ACC112 (cell line): ENCODE results near the gene RPUSD4.

Experiments
- H2AFZ ChIP-seq: fragments of 200-600 bp; sonication (generic); one replicate; pipeline ENCODE4 v1.6.0; 2017; ENCODE audit warnings: antibody characterized with exemption, low read length; ENCODE audit not compliant: unreplicated experiment
- H3K27ac ChIP-seq: fragments of 200-600 bp; sonication (generic); 2 replicates; pipeline ENCODE4 v1.5.1; 2014; ENCODE audit warnings: low read depth, mild to moderate bottlenecking, antibody characterized with exemption, low read length, moderate library complexity
- H3K27me3 ChIP-seq: fragments of 200-600 bp; sonication (generic); 2 replicates; pipeline ENCODE4 v1.6.1; 2014; ENCODE audit warnings: mild to moderate bottlenecking, antibody characterized with exemption, low read length, moderate library complexity, mixed read lengths; ENCODE audit not compliant: insufficient read depth
- H3K36me3 ChIP-seq: fragments of 200-600 bp; sonication (generic); 2 replicates; pipeline ENCODE4 v1.6.1; 2016; ENCODE audit warnings: mild to moderate bottlenecking, antibody characterized with exemption, low read length, moderate library complexity, mixed read lengths; ENCODE audit not compliant: insufficient read depth
- H3K4me1 ChIP-seq: fragments of 200-600 bp; sonication (generic); one replicate; pipeline ENCODE4 v1.6.1; 2016; ENCODE audit warnings: low read length, mixed read lengths; ENCODE audit not compliant: insufficient read depth, unreplicated experiment, control insufficient read depth
- H3K4me3 ChIP-seq: fragments of 200-600 bp; sonication (generic); 2 replicates; pipeline ENCODE4 v1.5.1; 2014; ENCODE audit warnings: mild to moderate bottlenecking, low read depth, low read length
- H3K79me2 ChIP-seq: fragments of 200-600 bp; sonication (generic); one replicate; pipeline ENCODE4 v1.6.0; 2016; ENCODE audit warnings: low read length; ENCODE audit not compliant: control insufficient read depth, unreplicated experiment, insufficient read depth

The RPUSD4 gene

GRCh38 chr11:126165311-126165720 is 46.1 kb downstream of the RPUSD4 start:
- Histone ChIP-seq H2AFZ (no peak overlapping the region), H3K4me1 (peaks cover 8% of the 10 kb centered on the region), H3K27ac (no peak overlapping the region), H3K4me3 (no peak overlapping the region), H3K79me2 (no peaks in the 10 kb centered on the region), H3K27me3 (peaks cover 14% of the 10 kb centered on the region; the same call in 1 of the 2 replicates), H3K36me3 (no peaks in the 10 kb centered on the region)

GRCh38 chr11:126164781-126165180 is 46.7 kb downstream of the RPUSD4 start:
- Histone ChIP-seq H2AFZ (no peak overlapping the region), H3K27me3 (peaks cover 14% of the 10 kb centered on the region; the same call in 1 of the 2 replicates), H3K79me2 (no peaks in the 10 kb centered on the region), H3K4me1 (peaks cover 8% of the 10 kb centered on the region), H3K36me3 (no peaks in the 10 kb centered on the region), H3K4me3 (no peak overlapping the region), H3K27ac (no peak overlapping the region)

GRCh38 chr11:126163779-126164178 is 47.7 kb downstream of the RPUSD4 start:
- Histone ChIP-seq H3K4me1 (peaks cover 8% of the 10 kb centered on the region), H3K27ac (no peak overlapping the region), H3K27me3 (peaks cover 14% of the 10 kb centered on the region; the same call in 1 of the 2 replicates), H3K36me3 (no peaks in the 10 kb centered on the region), H2AFZ (no peak overlapping the region), H3K79me2 (no peaks in the 10 kb centered on the region), H3K4me3 (no peak overlapping the region)

GRCh38 chr11:126163074-126163700 is 48.3 kb downstream of the RPUSD4 start:
- no peaks in the 10 kb centered on the region for H3K36me3 ChIP-seq
- no peak overlapping the region for H3K4me3 ChIP-seq
- H3K79me2 ChIP-seq, result no peaks in the 10 kb centered on the region
- H3K27ac ChIP-seq, result no peak overlapping the region
- peaks cover 14% of the 10 kb centered on the region; the same call in 1 of the 2 replicates for H3K27me3 ChIP-seq
- H3K4me1 ChIP-seq, result peaks cover 8% of the 10 kb centered on the region
- no peak overlapping the region for H2AFZ ChIP-seq

- Histone ChIP-seq H3K27ac (no peak overlapping the region), H2AFZ (no peak overlapping the region), H3K27me3 (peaks cover 9% of the 10 kb centered on the region; the same call in 1 of the 2 replicates), H3K79me2 (no peaks in the 10 kb centered on the region), H3K4me1 (peaks cover 8% of the 10 kb centered on the region), H3K36me3 (no peaks in the 10 kb centered on the region), H3K4me3 (no peak overlapping the region)
Measured at GRCh38 chr11:126162306-126163030, 49.0 kb downstream of the RPUSD4 start.

- H3K79me2 ChIP-seq, result no peaks in the 10 kb centered on the region
- peaks cover 8% of the 10 kb centered on the region for H3K4me1 ChIP-seq
- H2AFZ ChIP-seq, result no peak overlapping the region
- no peaks in the 10 kb centered on the region for H3K27me3 ChIP-seq
- H3K36me3 ChIP-seq, result no peaks in the 10 kb centered on the region
- H3K27ac ChIP-seq, result no peak overlapping the region
- H3K4me3 ChIP-seq, result no peak overlapping the region
Measured at GRCh38 chr11:126161023-126161391, 50.4 kb downstream of the RPUSD4 start.

- Histone ChIP-seq H2AFZ (no peak overlapping the region), H3K4me1 (peaks cover 8% of the 10 kb centered on the region), H3K27ac (no peak overlapping the region), H3K79me2 (no peaks in the 10 kb centered on the region), H3K4me3 (no peak overlapping the region), H3K36me3 (no peaks in the 10 kb centered on the region), H3K27me3 (no peaks in the 10 kb centered on the region)
Measured at GRCh38 chr11:126160345-126161022, 51.0 kb downstream of the RPUSD4 start.

GRCh38 chr11:126159719-126160344 is 51.6 kb downstream of the RPUSD4 start:
- H2AFZ ChIP-seq, result no peak overlapping the region
- no peak overlapping the region for H3K27ac ChIP-seq
- no peak overlapping the region for H3K4me3 ChIP-seq

GRCh38 chr11:126158054-126158791 is 53.2 kb downstream of the RPUSD4 start:
- Histone ChIP-seq H3K36me3 (no peaks in the 10 kb centered on the region), H3K4me1 (peaks cover 6% of the 10 kb centered on the region), H3K27me3 (no peaks in the 10 kb centered on the region; the same call in 1 of the 2 replicates), H2AFZ (no peak overlapping the region), H3K4me3 (no peak overlapping the region), H3K27ac (no peak overlapping the region), H3K79me2 (no peaks in the 10 kb centered on the region)

More at GRCh38 chr11:126159719-126160344, 51.6 kb downstream of the RPUSD4 start:
- no peaks in the 10 kb centered on the region for H3K27me3 ChIP-seq
- H3K36me3 ChIP-seq, result no peaks in the 10 kb centered on the region
- H3K4me1 ChIP-seq, result peaks cover 8% of the 10 kb centered on the region
- no peaks in the 10 kb centered on the region for H3K79me2 ChIP-seq
